Measurements from ENCODE around the gene TMEM63A. TPM values are rescaled to one million over a fixed set of nuclear protein-coding genes. Genes with fewer than 3 reads are reported as not detected.
"Not testable (repeated sequence)": the region's sequence is repeated elsewhere in the genome, so short reads cannot be mapped to it uniquely, and the experiment has no call there.

Gene TMEM63A
- total RNA-seq (2014; rRNA removed; shearing (Covaris generic)), result 3.1 and 4.5 TPM in 2 replicates

GRCh38 chr1:225881959-225882693 is at the start of gene TMEM63A:
Gene TMEM63A, minus strand, starts transcription at chr1:225882380. Its CDS starts 4,800 bp downstream, at chr1:225877580.
- peak; percentile 88 for DNase-seq (ENCODE audit: low read depth)

DNA sequence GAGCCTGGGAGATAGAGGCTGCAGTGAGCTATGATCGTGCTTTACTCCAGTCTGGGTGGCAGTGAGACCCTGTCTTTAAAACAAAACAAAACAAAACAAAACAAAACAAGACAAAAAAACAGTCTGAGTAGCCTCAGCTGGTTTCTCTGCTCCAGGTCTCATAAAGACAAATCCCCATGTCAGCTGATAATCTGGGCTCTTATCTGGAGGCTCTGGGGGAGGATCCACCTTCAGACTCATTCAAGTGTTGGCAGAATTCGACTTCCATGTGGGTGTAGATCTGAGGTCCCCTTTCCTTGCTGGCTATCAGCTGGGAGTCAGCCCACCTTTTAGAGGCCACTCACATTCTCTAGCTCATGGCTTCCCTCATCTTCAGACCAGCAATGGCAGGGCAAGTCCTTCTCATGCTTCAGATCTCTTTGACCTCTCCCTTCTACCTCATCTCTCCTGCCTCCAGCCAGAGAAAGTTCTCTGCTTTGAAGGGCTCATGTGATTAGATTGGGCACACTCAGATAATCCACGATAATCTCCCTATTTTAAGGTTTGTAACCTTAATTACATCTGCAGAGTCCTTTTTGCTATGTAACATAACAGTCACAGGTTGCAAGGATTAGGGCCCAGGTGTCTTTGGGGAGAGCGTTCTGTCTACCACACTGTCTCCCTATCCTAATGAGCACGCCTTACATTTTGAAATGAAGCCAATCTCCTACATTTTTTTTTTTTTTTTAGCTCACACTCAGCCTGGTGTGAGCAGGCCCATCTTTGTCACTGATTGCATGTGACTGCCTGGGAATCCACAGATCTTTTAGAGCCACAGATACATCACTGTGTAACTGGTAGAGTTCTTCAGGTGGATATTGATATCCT is 49.3 kb upstream of the TMEM63A start:
- no peak for DNase-seq (ENCODE audit: low read depth)

DNA sequence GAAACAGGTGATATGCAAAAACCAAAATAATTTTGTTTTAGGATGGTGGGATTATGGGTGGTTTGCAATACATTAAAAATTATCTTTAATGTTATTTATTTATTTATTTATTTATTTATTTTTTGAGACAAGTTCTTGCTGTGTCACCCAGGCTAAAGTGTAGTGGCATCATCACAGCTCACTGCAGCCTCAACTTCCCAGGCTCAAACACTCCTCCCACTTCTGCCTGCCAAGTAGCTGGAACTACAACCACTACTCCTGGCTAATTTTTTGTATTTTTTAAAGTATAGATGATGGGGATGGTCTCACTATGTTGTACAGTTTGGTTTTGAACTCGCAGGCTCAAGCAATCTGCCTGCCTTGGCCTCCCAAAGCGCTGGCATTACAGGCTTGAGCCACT is 48.4 kb upstream of the TMEM63A start:
- no peak for DNase-seq (ENCODE audit: low read depth)

DNA sequence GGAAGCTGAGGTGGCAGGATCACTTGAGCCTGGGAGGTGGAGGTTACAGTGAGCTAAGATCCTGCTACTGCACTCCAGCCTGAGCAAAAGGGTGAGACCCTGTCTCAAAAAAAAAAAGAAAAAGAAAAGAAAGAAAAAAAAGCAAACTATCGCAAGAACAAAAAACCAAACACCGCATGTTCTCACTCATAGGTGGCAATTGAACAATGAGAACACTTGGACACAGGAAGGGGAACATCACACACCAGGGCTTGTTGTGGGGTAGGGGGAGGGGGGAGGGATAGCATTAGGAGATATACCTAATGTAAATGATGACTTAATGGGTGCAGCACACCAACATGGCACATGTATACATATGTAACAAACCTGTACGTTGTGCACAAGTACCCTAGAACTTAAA is 47.3 kb upstream of the TMEM63A start:
- not testable (repeated sequence) for DNase-seq (ENCODE audit: low read depth)

DNA sequence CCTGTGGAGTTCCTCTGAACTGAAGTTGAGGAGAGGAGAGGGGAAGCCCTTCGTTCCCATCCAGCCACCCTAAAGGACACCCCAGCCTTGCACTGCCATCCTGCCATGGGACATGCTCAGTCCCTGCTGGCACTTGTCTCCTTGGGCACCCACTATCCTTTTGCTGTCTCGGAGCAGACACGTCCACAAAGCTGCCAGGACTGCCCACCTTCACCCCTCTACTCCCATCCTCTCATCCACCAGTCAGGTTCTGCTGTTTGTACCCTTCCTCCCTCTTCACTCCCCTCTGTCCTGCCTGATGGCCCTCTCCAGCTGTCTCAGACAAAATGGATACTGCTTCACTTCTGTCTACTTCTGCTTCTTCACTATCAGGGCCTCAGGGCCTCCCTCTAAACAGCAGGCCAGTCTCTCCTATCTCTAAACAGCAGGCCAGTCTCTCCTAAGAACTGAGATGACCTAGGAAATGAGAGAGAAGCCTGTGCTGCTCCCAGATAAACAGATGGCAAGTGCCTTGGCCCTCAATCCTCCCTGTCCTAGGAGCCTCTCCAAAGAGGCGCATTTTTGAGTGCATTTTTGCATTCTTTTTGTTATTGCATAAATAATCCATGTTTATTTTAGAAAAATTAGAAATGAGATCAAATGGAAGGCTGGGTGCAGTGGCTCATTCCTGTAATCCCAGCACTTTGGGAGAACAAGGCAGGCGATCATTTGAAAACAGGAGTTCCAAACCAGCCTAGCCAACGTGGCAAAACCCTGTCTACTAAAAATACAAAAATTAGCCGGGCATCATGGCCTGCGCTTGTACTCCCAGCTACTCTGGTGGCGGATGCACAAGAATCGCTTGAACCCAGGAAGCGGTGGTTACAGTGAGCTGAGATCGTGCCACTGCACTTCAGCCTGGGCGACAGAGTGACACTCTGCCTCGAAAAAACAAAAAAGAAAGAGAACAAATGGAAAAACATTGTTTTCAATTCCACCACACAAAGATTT is 46.3 kb upstream of the TMEM63A start:
- DNase-seq (ENCODE audit: low read depth), result no peak

GRCh38 chr1:225926551-225927113 is 44.5 kb upstream of the TMEM63A start:
- DNase-seq (ENCODE audit: low read depth), result no peak

DNA sequence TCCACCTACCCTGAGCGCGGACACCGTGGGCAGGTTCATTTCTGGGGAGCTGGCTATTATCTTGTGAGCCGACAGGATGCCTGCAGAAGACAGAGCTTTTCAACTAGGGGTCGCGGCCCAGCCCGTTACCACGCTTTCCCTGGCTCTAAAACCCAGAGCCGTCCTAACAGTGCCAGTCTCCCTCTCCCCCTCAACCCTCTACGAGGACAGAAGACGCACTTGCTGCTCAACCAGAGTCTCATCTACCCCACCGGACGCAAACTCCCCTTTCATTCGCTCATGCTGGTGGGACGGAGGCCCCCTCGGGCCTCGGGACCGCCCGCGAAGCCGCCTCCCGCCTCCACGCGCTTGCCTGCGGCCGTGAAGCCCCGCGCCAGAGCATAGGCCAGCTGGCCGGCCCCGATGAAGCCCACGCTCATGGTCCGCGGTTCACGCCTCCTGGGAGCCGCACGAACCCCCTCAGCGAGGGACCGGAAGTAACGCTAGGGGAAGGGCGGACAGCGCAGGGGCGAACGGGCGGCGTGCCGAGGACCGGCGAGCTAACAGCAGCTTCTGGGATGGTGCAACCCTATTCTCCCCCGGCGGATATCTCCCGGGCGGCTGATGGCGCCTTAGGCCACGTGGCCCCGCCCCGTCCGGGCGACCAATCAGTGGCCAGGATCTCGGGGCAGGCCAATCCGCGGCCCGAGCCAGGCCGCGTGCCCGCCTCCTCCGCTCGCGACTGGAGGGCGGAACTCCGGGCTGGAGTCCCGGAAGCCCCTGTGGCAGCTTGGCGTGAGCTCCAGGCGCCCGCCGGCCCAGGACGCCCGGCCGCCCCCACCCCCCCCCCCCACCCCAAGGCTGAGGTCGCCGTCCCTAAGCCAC is 41.7 kb upstream of the TMEM63A start, which contains the start of gene PYCR2:
TSS of gene PYCR2 (minus strand) at position 559 of the 864 bp plus-strand sequence. CDS start at position 419, 140 bp downstream.
- DNase-seq (ENCODE audit: low read depth), result peak; percentile 99

- no peak for DNase-seq (ENCODE audit: low read depth)
Observed at GRCh38 chr1:225923381-225923691, 41.2 kb upstream of the TMEM63A start.

GRCh38 chr1:225921734-225922709 is 39.8 kb upstream of the TMEM63A start:
- peak; percentile 66 for DNase-seq (ENCODE audit: low read depth)

- DNase-seq (ENCODE audit: low read depth), result peak; percentile 86
Observed at GRCh38 chr1:225919906-225920305, 37.7 kb upstream of the TMEM63A start.

DNA sequence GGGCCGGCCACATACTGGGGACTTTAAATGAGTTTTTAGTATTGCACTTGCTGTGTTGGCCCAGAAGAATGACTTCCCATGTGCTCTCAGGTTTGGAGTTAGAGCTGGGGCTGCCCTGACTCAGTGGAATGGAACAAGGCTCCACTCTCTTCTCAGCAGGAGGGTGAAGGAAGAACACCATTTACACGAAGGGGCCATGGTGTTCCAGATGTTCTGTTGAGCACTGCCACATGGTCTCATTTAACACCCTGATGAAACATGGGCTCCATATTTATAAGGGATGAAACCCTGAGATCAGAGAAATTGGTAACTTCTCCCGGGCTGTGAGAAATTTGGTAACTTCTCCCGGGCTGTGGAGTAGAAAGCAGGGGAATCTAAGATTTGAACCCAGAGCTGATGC is 36.1 kb upstream of the TMEM63A start:
- no peak for DNase-seq (ENCODE audit: low read depth)

- no peak for DNase-seq (ENCODE audit: low read depth)
Observed at GRCh38 chr1:225917536-225917935, 35.4 kb upstream of the TMEM63A start.

GRCh38 chr1:225917101-225917500 is 34.9 kb upstream of the TMEM63A start:
- DNase-seq (ENCODE audit: low read depth), result no peak

- no peak for DNase-seq (ENCODE audit: low read depth)
Observed at GRCh38 chr1:225915538-225915991, 33.4 kb upstream of the TMEM63A start.

DNA sequence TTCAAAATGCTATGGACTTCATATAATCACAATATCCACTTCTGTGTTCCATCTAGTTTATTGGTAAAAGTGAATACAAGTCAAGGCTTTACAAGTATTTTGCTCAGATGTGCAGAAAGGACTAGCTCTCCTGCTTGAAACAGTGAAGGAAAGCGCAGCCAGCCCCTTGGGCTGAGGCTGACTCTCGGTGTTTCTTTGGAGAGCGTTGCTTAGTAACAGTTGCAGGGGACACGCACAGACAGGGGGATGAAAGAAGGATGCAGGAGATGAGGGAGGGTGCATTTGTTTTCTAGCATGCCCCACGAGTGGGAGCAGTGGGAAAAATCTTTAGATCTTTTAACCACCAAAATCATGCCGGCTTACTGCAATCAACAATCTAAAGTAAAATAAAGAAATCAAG is 32.8 kb upstream of the TMEM63A start:
- DNase-seq (ENCODE audit: low read depth), result no peak

- DNase-seq (ENCODE audit: low read depth), result no peak
Observed at GRCh38 chr1:225914391-225914790, 32.2 kb upstream of the TMEM63A start.

GRCh38 chr1:225911191-225912130 is 29.3 kb upstream of the TMEM63A start:
- DNase-seq (ENCODE audit: low read depth), result no peak

- DNase-seq (ENCODE audit: low read depth), result no peak
Observed at GRCh38 chr1:225909477-225909876, 27.3 kb upstream of the TMEM63A start.
